GM23248 (cell line): ENCODE results near the gene OBP2A. TPM values are rescaled to one million over a fixed set of nuclear protein-coding genes. Genes with fewer than 3 reads are reported as not detected.

Experiments used
- DNase-seq: peaks from one replicate; pipeline ENCODE4 v3.0.0-alpha.2; 2015
- H2AFZ ChIP-seq: fragments of 200-600 bp; sonication (generic); 2 replicates; pipeline ENCODE4 v1.6.1; 2016; ENCODE audit warnings: antibody characterized with exemption
- H3F3A ChIP-seq: fragments of 200-600 bp; sonication (generic); 2 replicates; pipeline ENCODE4 v1.6.1; 2016; ENCODE audit warnings: mild to moderate bottlenecking, antibody characterized with exemption, mixed run types; ENCODE audit not compliant: insufficient read depth
- H3K27ac ChIP-seq: fragments of 200-600 bp; sonication (generic); 2 replicates; pipeline ENCODE4 v1.5.1; 2016; ENCODE audit warnings: mild to moderate bottlenecking
- H3K27me3 ChIP-seq: fragments of 200-600 bp; sonication (generic); replicated peaks from 2 replicates; pipeline ENCODE4 v1.6.1; 2016; ENCODE audit warnings: mild to moderate bottlenecking; ENCODE audit not compliant: insufficient read depth
- H3K36me3 ChIP-seq: fragments of 200-600 bp; sonication (generic); 2 replicates; pipeline ENCODE4 v1.6.1; 2016; ENCODE audit warnings: low read depth, mild to moderate bottlenecking
- H3K4me1 ChIP-seq: fragments of 200-600 bp; sonication (generic); 2 replicates; pipeline ENCODE4 v1.6.1; 2016; ENCODE audit warnings: mild to moderate bottlenecking; ENCODE audit not compliant: insufficient read depth
- H3K4me2 ChIP-seq: fragments of 200-600 bp; sonication (generic); one replicate; pipeline ENCODE4 v1.6.1; 2016; ENCODE audit warnings: mild to moderate bottlenecking; ENCODE audit not compliant: unreplicated experiment
- H3K4me3 ChIP-seq: fragments of 200-600 bp; sonication (generic); 2 replicates; pipeline ENCODE4 v1.5.1; 2016; ENCODE audit warnings: mild to moderate bottlenecking
- H3K79me2 ChIP-seq: fragments of 200-600 bp; sonication (generic); 2 replicates; pipeline ENCODE4 v1.6.1; 2016; ENCODE audit warnings: mild to moderate bottlenecking; ENCODE audit not compliant: insufficient read depth
- H3K9ac ChIP-seq: fragments of 200-600 bp; sonication (generic); 2 replicates; pipeline ENCODE4 v1.6.1; 2016; ENCODE audit warnings: mild to moderate bottlenecking
- H3K9me2 ChIP-seq: fragments of 200-600 bp; sonication (generic); 2 replicates; pipeline ENCODE4 v1.6.1; 2016; ENCODE audit warnings: mixed run types, mild to moderate bottlenecking, moderate library complexity; ENCODE audit not compliant: insufficient read depth
- H3K9me3 ChIP-seq: fragments of 200-600 bp; sonication (generic); one replicate; pipeline ENCODE4 v1.6.1; 2017; ENCODE audit warnings: low read depth
- H4K20me1 ChIP-seq: fragments of 200-600 bp; sonication (generic); 2 replicates; pipeline ENCODE4 v1.6.0; 2016; ENCODE audit not compliant: insufficient read depth
- EZH2 ChIP-seq: fragments of 200-600 bp; sonication (generic); IDR thresholded peaks from 2 replicates; pipeline ENCODE4 v1.6.1; 2018; ENCODE audit warnings: antibody characterized with exemption, mild to moderate bottlenecking; ENCODE audit not compliant: insufficient read depth, poor library complexity, severe bottlenecking
- EZH2phosphoT487 ChIP-seq: fragments of 200-600 bp; sonication (generic); IDR thresholded peaks from 2 replicates; pipeline ENCODE4 v1.6.1; 2018; ENCODE audit warnings: antibody characterized with exemption, moderate library complexity, mild to moderate bottlenecking, low read depth; ENCODE audit not compliant: insufficient read depth
- WGBS, 2 experiments: methylation state at CpG; one replicate each; pipeline ENCODE4 v1.1.6; 2015 to 2017; ENCODE audit warnings: low lambda C conversion rate in 2 of 2, low coverage in 1 of 2; ENCODE audit errors: missing lambda C conversion rate in 2 of 2; 5-methylcytosine and 5-hydroxymethylcytosine counted together
- in situ Hi-C: fragments of 300-500 bp; cut with MboI; formaldehyde crosslinking; loops from 2 replicates; pipeline ENCODE4 v1.15.0; 2020
- polyA plus RNA-seq: library from polyadenylated mRNA; unstranded; fragments of >200 nt; fragmentation: Nextera tagmentation; extraction: Ambion mirVana; gene quantifications from 2 replicates; pipeline ENCODE4 v1.2.1, GENCODE V29; 2016
- total RNA-seq: library from RNA; depleted of rRNA; stranded (reverse); fragments of >200 nt; shearing (Covaris generic); gene quantifications from 2 replicates; pipeline ENCODE4 v1.2.3, GENCODE V29; 2014

Gene OBP2A
- total and polyA plus RNA-seq, 2 experiments from 2014 or later, result not detected

GRCh38 chr9:135582541-135582940, 36.6 kb downstream of the OBP2A start:
- H3K4me3 ChIP-seq, result no peak overlapping the region
- no peak overlapping the region for H3K4me2 ChIP-seq
- H3K9ac ChIP-seq, result no peak overlapping the region
- H3K27ac ChIP-seq, result no peak overlapping the region
- H3F3A ChIP-seq, result no peaks in the 10 kb centered on the region
- in situ Hi-C loops, result no loop called here
- no peaks in the 10 kb centered on the region for H3K79me2 ChIP-seq
- no peaks in the 10 kb centered on the region for H3K9me3 ChIP-seq
- no peaks in the 10 kb centered on the region for H4K20me1 ChIP-seq
- TF ChIP-seq EZH2, result no peak
- no peak for TF ChIP-seq EZH2phosphoT487
- 58 to 63% methylated on average over 14 of the region's 14 CpGs for WGBS, 2 experiments
- H3K27me3 ChIP-seq, result no peaks in the 10 kb centered on the region
- no peaks in the 10 kb centered on the region for H3K36me3 ChIP-seq
- H3K4me1 ChIP-seq, result no peaks in the 10 kb centered on the region
- DNase-seq, result no peak
- no peaks in the 10 kb centered on the region for H3K9me2 ChIP-seq
- H2AFZ ChIP-seq, result no peak overlapping the region

DNA sequence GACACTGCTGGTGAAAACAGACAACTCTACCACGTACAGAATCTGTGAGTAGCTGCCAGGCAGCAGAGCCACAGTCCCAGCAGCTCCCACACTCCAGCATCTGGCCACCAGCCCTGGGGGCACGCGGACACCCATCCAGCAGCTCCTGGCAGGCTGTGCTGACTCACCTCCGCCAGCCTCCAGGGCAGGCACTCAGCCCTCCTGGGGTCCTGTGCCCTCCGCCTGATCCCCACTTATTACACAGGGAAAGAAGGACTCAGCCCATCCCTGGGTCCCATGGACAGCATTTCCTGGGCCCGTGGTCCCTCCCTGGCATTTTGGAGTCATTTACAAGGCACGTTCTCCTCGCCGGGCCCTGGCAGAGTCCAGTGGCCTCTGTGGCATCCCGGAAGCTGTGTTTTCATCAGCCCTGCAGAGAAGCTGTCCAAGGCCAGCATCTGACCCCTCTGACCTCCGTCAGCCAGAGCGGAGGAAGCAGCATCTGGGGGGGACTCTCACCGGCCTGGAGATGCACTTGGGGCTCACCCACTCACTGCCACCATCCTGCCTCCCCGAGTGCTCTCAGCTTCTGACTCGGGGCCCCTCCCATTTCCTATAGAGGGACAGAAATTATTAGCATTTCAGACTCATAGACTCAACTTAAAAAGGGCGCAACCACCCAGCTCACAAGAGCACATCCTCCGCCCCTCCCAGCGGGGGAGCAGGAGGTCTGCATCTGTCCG, 37.2 kb downstream of the OBP2A start:
- WGBS, 2 experiments, result 41 to 51% methylated on average over 19 of the region's 19 CpGs
- no peaks in the 10 kb centered on the region for H4K20me1 ChIP-seq
- H3K27me3 ChIP-seq, result no peaks in the 10 kb centered on the region
- no peaks in the 10 kb centered on the region for H3K36me3 ChIP-seq
- no peaks in the 10 kb centered on the region for H3F3A ChIP-seq
- TF ChIP-seq EZH2phosphoT487 (no peak), EZH2 (no peak)
- in situ Hi-C loops, result no loop called here
- no peak overlapping the region for H2AFZ ChIP-seq
- no peaks in the 10 kb centered on the region for H3K9me3 ChIP-seq
- H3K79me2 ChIP-seq, result no peaks in the 10 kb centered on the region
- no peak overlapping the region for H3K9ac ChIP-seq
- H3K4me2 ChIP-seq, result no peak overlapping the region
- DNase-seq, result no peak
- no peak overlapping the region for H3K4me3 ChIP-seq
- H3K9me2 ChIP-seq, result no peaks in the 10 kb centered on the region
- no peaks in the 10 kb centered on the region for H3K4me1 ChIP-seq
- H3K27ac ChIP-seq, result no peak overlapping the region

- Histone ChIP-seq H3K9ac (no peak overlapping the region), H3K36me3 (no peaks in the 10 kb centered on the region), H3K4me3 (no peak overlapping the region), H3F3A (no peaks in the 10 kb centered on the region), H3K9me2 (no peaks in the 10 kb centered on the region), H3K9me3 (no peaks in the 10 kb centered on the region), H3K4me1 (no peaks in the 10 kb centered on the region), H3K27ac (no peak overlapping the region), H3K4me2 (no peak overlapping the region), H3K79me2 (no peaks in the 10 kb centered on the region), H3K27me3 (no peaks in the 10 kb centered on the region), H2AFZ (no peak overlapping the region), H4K20me1 (no peaks in the 10 kb centered on the region)
- no peak for TF ChIP-seq EZH2
- in situ Hi-C loops, result no loop called here
- 59 to 64% methylated on average over 16 of the region's 16 CpGs for WGBS, 2 experiments
- DNase-seq, result no peak
Measured at GRCh38 chr9:135583688-135584011, 37.7 kb downstream of the OBP2A start.

GRCh38 chr9:135584371-135584770, 38.4 kb downstream of the OBP2A start:
- Histone ChIP-seq H3K79me2 (no peaks in the 10 kb centered on the region), H3K9me3 (no peaks in the 10 kb centered on the region), H2AFZ (no peak overlapping the region), H3F3A (no peaks in the 10 kb centered on the region), H3K4me1 (no peaks in the 10 kb centered on the region), H3K9me2 (no peaks in the 10 kb centered on the region), H3K27me3 (no peaks in the 10 kb centered on the region), H3K9ac (no peak overlapping the region), H3K27ac (no peak overlapping the region), H4K20me1 (no peaks in the 10 kb centered on the region), H3K4me2 (no peak overlapping the region), H3K4me3 (no peak overlapping the region), H3K36me3 (no peaks in the 10 kb centered on the region)
- WGBS, 2 experiments, result 12 to 14% methylated on average over 5 of the region's 5 CpGs
- DNase-seq, result no peak
- TF ChIP-seq EZH2phosphoT487, result no peak
- no peak for TF ChIP-seq EZH2
- in situ Hi-C loops, result no loop called here

- Histone ChIP-seq H3K79me2 (no peaks in the 10 kb centered on the region), H3K4me3 (no peak overlapping the region), H3F3A (no peaks in the 10 kb centered on the region), H3K4me2 (no peak overlapping the region), H3K27ac (no peak overlapping the region), H4K20me1 (no peaks in the 10 kb centered on the region), H3K9me2 (no peaks in the 10 kb centered on the region), H3K4me1 (no peaks in the 10 kb centered on the region), H2AFZ (no peak overlapping the region), H3K36me3 (no peaks in the 10 kb centered on the region), H3K27me3 (no peaks in the 10 kb centered on the region), H3K9me3 (no peaks in the 10 kb centered on the region), H3K9ac (no peak overlapping the region)
- DNase-seq, result no peak
- in situ Hi-C loops, result no loop called here
- TF ChIP-seq EZH2phosphoT487 (no peak), EZH2 (no peak)
- WGBS, 2 experiments, result 52% methylated on average over 15 to 16 of the region's 16 CpGs
Measured at GRCh38 chr9:135584934-135585333, 39.0 kb downstream of the OBP2A start.
